Activated CD4-positive, CD25-positive, alpha-beta regulatory T cell (primary cell): ENCODE results near the gene NUB1.

Experiments
- DNase-seq, 4 experiments: peaks; one replicate each; lab custom pipeline; 2025; lab: John Stamatoyannopoulos, UW

The NUB1 gene

DNA sequence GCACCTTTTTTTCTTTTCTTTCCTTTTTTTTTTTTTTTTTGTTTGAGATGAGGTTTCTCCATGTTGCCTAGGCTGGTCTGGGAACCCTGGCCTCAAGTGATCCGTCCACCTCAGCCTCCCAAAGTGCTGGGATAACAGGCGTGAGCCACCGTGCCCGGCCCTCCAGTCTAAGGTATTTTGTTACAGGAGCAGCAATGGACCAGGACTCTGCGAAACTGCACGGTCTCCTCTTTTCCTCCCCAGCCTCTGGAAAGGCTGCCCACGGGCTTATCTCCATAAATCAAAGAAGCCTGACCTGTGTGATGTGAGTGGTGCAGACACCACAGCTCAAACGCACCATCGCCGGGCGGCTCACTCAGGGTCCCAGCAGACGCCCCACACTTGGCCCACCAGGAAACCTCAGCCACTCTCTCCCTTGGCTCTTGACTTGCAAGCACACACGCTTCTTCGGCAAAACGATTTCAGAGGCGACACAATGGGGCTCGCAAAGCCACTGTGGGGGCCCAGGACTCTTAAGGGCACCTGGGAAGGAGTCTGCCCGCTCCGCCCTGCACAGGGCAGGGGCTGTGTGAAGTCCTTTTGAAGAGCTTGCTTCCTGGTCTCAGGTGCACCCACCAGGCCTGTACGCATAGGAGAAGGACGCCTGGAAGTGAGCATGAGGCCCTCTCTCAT is 47.6 kb downstream of the NUB1 start:
- DNase-seq, result no peak

GRCh38 chr7:151389768-151390597 is 48.4 kb downstream of the NUB1 start:
- DNase-seq, result no peak

DNA sequence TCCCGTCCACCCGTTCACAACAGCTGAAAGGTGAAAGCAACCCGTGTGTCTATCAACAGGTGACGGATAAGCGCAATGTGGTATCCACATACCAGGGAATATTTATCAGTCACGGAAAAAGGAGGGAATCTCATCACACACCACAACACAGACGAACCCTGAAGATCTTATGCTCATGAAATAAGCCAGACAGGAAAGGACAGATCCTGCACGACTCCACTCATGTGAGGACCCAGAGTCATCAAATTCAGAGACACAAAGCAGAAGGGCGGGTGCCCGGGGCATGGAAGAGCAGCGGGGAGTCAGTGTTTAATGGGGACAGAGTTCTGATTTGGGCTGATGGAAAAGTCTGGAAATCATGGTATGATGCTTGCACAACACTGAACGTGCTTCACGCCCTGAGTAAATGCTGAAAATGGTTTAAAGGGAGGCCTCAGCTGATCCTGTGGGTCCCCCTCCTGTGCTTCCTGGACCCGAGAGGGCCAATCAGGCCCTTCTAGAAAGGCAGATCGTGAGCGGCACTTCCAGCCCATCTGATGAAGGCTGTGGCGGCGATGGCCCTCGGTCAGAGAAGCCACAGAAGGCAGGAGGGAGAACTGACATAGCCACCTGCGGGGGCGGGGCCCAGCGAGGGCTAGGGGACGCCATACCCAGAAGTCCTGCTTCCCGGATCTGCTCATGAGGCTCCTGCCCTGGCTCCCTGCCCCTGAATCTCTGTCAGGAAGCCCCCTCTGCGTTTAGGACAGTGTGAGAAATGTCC is 49.2 kb downstream of the NUB1 start:
- DNase-seq, result no peak

DNA sequence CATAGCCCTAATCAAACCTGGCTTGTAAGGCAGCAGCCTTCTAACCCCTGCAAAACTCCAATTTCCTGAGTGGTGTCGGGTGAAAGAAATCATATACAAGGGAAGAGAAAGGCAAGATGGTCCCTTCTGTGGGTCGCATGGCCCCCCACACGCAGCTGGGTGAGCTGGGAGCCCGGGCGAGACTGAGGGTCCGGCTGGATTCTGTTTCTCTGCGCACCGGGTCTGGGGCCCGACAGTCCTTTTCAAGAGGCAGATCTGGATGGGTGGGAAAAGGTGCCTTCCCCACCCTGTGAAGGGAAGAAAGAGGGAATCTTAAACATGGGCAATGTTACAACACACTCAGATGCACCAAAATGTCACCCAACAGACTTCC is 49.7 kb downstream of the NUB1 start:
- DNase-seq, result no peak

DNA sequence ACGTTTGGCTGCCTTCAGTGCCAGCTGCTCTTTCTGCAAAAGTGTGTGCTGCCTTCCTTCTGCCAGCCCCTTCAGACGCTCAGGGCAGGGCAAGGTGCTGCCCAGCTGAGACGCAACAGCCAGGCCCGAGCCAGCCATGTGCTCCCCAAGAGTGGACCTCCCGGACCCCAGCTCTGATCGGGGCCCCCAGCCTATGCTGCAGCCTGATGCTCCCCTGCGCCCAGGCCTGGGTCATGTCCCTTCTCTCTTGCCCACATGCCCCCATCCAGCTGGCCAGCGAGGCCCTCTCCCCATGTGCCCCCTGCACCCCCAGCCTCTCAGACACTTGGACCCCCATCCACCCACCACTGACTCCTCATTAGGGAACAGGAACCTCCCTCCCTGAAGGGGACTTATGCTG is 50.4 kb downstream of the NUB1 start:
- no peak for DNase-seq

- DNase-seq, result no peak
Measured at GRCh38 chr7:151392426-151392825, 50.8 kb downstream of the NUB1 start.

DNA sequence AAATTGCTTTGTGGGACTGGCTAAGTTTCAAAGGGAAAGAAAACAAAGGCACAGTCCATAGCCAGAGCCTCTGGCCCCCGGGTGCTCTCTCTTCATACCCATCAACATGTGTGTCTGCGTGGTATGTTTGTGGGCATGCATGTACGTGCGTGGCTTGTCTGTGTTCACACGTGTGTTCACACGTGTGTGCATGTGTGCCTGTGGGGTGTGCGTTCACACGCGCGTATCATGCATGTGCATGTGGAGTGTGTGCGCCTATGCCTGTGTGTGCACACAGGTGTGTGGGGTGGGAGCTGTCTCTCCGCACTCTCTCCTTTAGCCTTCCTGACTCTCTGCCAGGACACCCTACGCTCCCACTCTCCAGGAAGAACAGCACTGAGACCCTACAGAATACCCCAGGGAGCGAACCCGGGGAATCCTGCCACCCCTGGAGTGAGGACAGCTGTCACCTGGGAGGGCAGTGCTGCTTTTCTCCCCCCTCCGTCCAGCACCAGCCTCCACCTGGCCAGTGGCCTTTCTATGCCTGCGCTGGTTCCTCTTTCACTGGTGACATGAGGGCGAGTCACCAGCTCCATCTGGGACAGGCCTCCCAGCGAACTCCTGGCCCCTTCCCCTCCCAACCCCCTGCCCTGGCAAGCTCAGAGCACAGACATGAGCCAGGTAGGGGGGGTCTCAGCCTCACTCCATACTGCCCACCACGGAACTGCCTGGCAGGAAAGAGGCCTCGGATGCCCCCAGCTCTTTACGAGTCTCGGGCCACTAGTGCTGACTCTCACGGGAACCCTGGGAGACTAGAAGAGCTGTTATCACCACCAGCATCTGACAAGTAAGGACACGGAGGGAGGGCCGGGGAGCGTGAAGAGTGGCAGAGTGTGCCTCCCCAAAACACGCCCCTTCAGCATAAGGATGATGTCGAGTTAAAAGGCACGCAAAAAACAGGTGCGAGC is 51.7 kb downstream of the NUB1 start:
- DNase-seq, result no peak

DNA sequence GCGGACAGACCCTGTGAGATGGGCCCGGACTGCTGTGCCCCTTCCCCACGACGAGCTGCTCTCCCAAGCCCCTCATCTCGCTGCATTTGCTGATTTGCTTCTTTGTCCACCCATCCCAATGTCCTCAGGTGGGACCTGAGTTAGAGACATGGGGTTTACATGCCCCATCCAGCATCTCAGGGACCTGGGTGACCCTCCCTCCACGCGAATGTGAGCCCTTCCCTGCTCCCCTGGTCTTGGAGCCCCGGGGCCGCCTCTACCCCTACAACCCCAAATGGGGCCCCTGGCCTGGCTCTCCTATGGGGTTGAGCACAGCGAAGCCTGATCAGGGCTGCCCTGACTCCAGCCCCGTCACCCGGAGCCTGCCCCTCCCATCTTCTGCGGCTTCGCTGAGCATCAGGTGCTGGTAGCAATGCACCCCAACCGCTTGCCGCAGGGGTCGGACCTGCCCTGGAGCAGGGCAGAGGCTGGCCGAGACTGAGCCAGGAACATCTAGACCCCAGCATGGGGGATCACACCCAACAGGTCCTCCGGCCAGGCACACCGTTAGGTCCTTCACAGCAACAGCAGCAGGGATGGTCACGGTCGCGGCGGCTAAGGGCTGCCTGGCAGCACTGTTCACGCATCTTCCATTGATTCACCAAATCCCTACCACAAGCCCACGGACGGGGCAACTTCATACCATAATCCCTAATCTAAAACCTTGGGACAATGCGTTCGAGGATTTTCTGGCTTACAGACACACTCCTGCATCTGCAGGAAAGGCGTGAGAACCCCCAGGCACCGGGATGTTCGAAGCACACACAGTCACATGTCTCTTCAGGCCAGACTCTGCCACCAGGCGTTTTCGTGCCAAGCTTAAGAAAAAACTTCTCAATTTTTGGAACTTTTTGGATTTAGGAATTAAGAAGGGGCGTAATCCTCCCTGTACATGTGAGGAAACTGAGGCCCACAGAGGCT is 52.7 kb downstream of the NUB1 start:
- no peak for DNase-seq

- no peak for DNase-seq
Measured at GRCh38 chr7:151395036-151395367, 53.4 kb downstream of the NUB1 start.

GRCh38 chr7:151396328-151396970 is 54.8 kb downstream of the NUB1 start:
- no peak for DNase-seq

DNA sequence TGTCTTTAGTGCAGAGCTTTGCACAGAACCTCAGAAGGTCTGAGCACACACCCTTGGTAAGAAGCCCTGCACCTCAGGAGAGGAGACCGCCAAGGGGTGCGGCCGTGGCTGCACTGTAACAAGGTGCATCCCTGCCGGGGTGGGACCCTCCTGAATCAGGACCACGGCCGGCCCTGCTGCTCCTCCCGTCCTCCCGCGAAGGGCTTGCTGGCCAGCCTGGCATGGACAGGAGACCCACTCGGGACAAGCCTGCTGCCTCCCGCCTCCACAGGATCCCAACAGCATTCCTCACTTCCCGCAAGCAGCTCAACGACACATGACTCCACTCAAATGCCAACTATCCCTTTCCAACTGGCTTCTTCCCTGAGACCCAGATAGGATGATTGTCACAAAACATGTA is 55.4 kb downstream of the NUB1 start:
- no peak for DNase-seq

DNA sequence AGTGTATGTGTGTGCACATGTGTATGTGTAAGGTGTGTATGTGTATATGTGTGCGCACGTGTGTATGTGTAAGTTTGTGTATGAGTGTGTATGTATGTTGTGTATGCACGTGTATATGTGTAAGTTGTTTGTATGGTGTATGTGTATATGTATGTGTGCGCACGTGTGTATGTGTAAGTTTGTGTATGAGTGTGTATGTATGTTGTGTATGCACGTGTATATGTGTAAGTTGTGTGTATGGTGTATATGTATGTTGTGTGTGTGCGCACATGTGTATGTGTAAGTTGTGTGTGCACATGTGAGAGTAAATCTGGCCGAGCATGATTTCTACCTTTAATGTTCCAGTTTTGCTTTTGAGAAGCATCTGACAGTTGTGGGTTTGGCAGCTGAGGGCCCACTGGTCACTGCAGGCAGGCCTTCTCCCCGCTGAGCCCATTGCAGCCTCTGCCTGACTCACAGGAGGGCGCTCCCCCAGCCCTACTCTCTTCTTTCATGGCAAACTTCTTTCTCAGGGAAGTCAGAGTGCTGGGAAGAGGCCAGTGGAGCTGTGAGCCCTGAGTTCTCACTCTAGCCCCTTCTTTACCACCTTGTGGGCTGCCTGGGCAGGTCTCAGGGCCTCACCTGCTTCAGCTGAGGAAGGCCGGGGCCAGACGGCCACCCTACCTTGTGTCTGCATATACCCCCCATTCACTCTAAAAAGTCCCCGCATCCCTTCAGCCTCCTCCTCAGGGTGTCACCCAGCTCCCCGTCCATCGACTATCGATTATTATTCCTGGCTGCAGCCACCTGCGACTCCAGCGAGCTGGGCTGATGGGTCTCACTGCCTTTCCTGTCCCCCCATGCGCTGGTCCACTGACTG is 57.1 kb downstream of the NUB1 start:
- DNase-seq, result no peak

- no peak for DNase-seq
Measured at GRCh38 chr7:151399305-151399601, 57.6 kb downstream of the NUB1 start.

DNA sequence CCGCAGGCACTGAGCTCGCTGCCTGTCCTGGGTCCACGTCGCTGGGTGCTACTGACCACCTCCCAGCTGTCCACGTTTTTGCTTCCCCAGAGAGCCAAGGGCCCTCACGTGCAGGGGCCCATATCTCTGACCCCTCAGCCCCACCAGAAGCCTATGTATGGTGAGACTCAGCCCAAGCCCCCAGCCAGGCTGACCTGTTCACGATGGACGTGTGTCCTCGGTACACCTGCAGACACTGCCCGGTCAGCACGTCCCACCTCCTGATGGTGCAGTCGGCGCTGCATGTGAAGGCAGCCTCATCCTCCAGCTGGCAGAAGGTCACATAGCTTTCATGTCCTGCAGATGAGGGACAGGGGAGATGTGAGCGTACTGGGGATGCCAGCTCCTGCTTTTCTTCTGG is 58.3 kb downstream of the NUB1 start:
- DNase-seq, result no peak

DNA sequence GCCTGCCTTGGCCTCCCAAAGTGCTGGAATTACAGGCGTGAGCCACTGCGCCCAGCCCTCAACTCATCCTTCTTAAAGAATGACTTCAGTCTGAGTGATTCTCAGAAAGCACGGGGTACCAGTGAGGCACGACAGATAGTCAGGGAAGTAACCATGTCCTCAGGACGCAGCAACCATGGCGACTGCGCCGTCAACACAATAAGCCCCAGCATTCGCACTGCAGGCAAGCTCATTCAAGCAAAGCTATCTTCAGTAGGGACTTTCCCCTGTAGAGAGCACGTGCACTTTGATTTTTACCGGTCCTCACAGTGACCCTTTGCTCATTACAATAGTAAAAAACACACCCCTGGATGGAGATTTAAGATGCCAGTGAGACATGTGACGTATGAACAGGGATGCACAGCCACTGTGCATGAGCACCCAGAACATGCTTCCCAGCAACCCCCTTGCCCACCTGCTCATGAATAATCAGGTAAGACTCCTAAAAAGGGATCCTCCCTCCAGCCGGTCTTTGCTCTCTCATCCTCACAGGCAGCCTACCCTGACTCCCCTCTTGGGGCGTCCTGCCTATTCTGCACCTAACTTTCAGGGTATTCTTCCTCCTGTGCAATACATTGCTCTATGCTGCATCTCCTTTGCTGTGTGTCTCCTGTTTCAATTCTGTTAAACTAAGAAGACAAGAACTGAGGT is 59.2 kb downstream of the NUB1 start:
- no peak for DNase-seq

GRCh38 chr7:151402029-151402835 is 60.6 kb downstream of the NUB1 start:
- no peak for DNase-seq

GRCh38 chr7:151403764-151404163 is 62.2 kb downstream of the NUB1 start:
- no peak for DNase-seq
